ENCODE results near the gene NINL. TPM values are rescaled to one million over a fixed set of nuclear protein-coding genes. Genes with fewer than 3 reads are reported as not detected.

The NINL gene
- polyA plus RNA-seq, 1 of the 3 experiments (the other 2 are of a cell fraction) = 22.5 TPM

DNA sequence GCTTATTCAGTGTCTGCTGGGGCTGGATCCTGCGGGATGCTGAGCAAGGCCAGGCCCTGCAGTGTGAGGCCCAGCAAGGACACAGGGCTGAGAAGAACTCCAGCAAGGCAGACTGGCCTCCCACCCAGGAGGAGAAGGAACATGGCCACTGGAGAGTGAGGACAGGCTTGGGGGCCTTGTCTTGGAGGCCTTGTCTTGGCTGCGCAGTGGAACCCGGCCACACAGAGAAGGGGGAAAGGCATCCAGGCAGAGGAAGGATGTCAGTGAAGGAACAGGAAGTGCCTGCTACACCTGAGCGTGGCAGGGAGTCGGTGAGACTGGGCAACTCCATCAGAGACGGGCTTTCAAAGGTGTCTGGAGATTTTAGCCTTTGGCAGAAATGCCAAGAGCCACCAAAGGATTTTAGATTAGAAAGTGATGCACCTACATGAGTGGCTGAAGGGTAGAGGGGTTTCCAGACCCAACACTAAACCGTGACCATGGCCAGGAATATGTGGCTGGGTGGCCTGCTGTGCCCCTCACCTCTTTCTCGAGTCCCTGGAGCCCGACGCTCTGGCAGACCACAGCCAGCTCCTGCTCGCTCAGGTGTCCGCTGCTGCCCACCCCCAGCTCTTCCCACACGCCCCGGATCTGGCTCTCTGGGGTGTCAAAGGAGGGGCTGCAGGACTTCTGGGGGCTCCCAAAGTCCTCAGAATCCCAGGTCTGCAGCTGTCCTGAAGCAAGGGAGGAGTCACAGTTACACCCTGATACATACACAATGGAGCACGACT, 80.8 kb downstream of the NINL start:
- Histone ChIP-seq H3K4me2 (no peak overlapping the region), H3K9me2 (no peaks in the 10 kb centered on the region), H3K4me1 (ENCODE audit: control insufficient read depth in 1 of 2, insufficient read depth in 2 of 2, low read depth in 1 of 2, low read length in 1 of 2) (peaks cover 0 to 11% of the 10 kb centered on the region in 2 experiments; a peak in 1 of 4 replicates), H3K27ac (ENCODE audit: low read depth in 2 of 2, low read length in 1 of 2) (no peak overlapping the region), H4K20me1 (ENCODE audit: insufficient read depth) (no peaks in the 10 kb centered on the region), H3K36me3 (replicated peaks in 1 of 2; ENCODE audit: control insufficient read depth in 1 of 2, insufficient read depth in 2 of 2, low read length in 1 of 2) (peaks cover 9 to 41% of the 10 kb centered on the region in 2 experiments), H3K9ac (no peak overlapping the region), H3K27me3 (ENCODE audit: insufficient read depth) (no peaks in the 10 kb centered on the region), H3K4me3 (ENCODE audit: low read depth in 2 of 2, low read length in 1 of 2) (no peak overlapping the region), H2AFZ (ENCODE audit: low read depth) (no peak overlapping the region), H3K79me2 (ENCODE audit: insufficient read depth) (no peaks in the 10 kb centered on the region), H3F3A (replicated peaks; ENCODE audit: insufficient read depth) (no peaks in the 10 kb centered on the region), H3K9me3 (no peaks in the 10 kb centered on the region)
- TF ChIP-seq, protein P1, sequence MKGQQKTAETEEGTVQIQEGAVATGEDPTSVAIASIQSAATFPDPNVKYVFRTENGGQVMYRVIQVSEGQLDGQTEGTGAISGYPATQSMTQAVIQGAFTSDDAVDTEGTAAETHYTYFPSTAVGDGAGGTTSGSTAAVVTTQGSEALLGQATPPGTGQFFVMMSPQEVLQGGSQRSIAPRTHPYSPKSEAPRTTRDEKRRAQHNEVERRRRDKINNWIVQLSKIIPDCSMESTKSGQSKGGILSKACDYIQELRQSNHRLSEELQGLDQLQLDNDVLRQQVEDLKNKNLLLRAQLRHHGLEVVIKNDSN (IDR thresholded peaks at IDR 0.05; ENCODE audit: borderline replicate concordance, low read depth) = no peak
- TF ChIP-seq RAD21 (IDR thresholded peaks at IDR 0.05; ENCODE audit: low read length) (no peak), TEAD4 (IDR thresholded peaks at IDR 0.05; ENCODE audit: borderline replicate concordance, insufficient read depth) (no peak), RFX5 (IDR thresholded peaks at IDR 0.05; ENCODE audit: low read length) (no peak), MEF2A (IDR thresholded peaks at IDR 0.05; ENCODE audit: borderline replicate concordance, low read depth) (no peak), CHD2 (IDR thresholded peaks at IDR 0.05; ENCODE audit: low read length, partially characterized antibody) (no peak), ELF1 (IDR thresholded peaks at IDR 0.05) (no peak), RCOR1 (IDR thresholded peaks at IDR 0.05; ENCODE audit: low read length) (no peak), FOXJ3 (CRISPR knock-in tag; IDR thresholded peaks at IDR 0.05) (no peak), JUND (IDR thresholded peaks at IDR 0.05) (no peak), EP300 (IDR thresholded peaks at IDR 0.05; ENCODE audit: borderline replicate concordance in 1 of 2, low read depth in 1 of 2, low read length in 1 of 2) (no peak), FOSL2 (IDR thresholded peaks at IDR 0.05; ENCODE audit: borderline replicate concordance, low read depth) (no peak), GABPA (IDR thresholded peaks at IDR 0.05; ENCODE audit: low read depth) (no peak), POLR2AphosphoS5 (IDR thresholded peaks at IDR 0.05; ENCODE audit: low read depth, low read length) (no peak), TAF1 (IDR thresholded peaks at IDR 0.05; ENCODE audit: borderline replicate concordance, low read depth, low read length) (no peak), FOXM1 (IDR thresholded peaks at IDR 0.05; ENCODE audit: low read depth) (no peak)
- TF ChIP-seq, protein P2, sequence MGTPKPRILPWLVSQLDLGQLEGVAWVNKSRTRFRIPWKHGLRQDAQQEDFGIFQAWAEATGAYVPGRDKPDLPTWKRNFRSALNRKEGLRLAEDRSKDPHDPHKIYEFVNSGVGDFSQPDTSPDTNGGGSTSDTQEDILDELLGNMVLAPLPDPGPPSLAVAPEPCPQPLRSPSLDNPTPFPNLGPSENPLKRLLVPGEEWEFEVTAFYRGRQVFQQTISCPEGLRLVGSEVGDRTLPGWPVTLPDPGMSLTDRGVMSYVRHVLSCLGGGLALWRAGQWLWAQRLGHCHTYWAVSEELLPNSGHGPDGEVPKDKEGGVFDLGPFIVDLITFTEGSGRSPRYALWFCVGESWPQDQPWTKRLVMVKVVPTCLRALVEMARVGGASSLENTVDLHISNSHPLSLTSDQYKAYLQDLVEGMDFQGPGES (IDR thresholded peaks at IDR 0.05; ENCODE audit: low read depth, low read length) = no peak
- TF ChIP-seq, protein P3, sequence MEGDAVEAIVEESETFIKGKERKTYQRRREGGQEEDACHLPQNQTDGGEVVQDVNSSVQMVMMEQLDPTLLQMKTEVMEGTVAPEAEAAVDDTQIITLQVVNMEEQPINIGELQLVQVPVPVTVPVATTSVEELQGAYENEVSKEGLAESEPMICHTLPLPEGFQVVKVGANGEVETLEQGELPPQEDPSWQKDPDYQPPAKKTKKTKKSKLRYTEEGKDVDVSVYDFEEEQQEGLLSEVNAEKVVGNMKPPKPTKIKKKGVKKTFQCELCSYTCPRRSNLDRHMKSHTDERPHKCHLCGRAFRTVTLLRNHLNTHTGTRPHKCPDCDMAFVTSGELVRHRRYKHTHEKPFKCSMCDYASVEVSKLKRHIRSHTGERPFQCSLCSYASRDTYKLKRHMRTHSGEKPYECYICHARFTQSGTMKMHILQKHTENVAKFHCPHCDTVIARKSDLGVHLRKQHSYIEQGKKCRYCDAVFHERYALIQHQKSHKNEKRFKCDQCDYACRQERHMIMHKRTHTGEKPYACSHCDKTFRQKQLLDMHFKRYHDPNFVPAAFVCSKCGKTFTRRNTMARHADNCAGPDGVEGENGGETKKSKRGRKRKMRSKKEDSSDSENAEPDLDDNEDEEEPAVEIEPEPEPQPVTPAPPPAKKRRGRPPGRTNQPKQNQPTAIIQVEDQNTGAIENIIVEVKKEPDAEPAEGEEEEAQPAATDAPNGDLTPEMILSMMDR (IDR thresholded peaks at IDR 0.05) = no peak
- TF ChIP-seq, protein P4, sequence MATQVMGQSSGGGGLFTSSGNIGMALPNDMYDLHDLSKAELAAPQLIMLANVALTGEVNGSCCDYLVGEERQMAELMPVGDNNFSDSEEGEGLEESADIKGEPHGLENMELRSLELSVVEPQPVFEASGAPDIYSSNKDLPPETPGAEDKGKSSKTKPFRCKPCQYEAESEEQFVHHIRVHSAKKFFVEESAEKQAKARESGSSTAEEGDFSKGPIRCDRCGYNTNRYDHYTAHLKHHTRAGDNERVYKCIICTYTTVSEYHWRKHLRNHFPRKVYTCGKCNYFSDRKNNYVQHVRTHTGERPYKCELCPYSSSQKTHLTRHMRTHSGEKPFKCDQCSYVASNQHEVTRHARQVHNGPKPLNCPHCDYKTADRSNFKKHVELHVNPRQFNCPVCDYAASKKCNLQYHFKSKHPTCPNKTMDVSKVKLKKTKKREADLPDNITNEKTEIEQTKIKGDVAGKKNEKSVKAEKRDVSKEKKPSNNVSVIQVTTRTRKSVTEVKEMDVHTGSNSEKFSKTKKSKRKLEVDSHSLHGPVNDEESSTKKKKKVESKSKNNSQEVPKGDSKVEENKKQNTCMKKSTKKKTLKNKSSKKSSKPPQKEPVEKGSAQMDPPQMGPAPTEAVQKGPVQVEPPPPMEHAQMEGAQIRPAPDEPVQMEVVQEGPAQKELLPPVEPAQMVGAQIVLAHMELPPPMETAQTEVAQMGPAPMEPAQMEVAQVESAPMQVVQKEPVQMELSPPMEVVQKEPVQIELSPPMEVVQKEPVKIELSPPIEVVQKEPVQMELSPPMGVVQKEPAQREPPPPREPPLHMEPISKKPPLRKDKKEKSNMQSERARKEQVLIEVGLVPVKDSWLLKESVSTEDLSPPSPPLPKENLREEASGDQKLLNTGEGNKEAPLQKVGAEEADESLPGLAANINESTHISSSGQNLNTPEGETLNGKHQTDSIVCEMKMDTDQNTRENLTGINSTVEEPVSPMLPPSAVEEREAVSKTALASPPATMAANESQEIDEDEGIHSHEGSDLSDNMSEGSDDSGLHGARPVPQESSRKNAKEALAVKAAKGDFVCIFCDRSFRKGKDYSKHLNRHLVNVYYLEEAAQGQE (IDR thresholded peaks at IDR 0.05; ENCODE audit: low read depth, low read length) = no peak
- DNase-seq = no peak
- POLR2A ChIA-PET = no interaction called here
- WGBS (ENCODE audit: low lambda C conversion rate) = 97% methylated on average over 14 of the region's 15 CpGs
- CTCF ChIA-PET = no interaction called here

Data from SK-N-SH (cell line).